ENCODE measurements around the gene PALB2. TPM values are rescaled to one million over a fixed set of nuclear protein-coding genes. Genes with fewer than 3 reads are reported as not detected.
A peak's percentile ranks its signal among the peaks of the same experiment; 100 is the strongest.

PALB2 gene
- total and polyA plus RNA-seq, 10 of the 15 experiments (the other 5 are each of a cell fraction or from before 2014, with no cell fraction given) = 9.2 to 24.6 (median 17.6) TPM

GRCh38 chr16:23556881-23557778 is 84.0 kb downstream of the PALB2 start, which contains the start of the genes EARS2 and UBFD1 (continued):
- no peak; the same call in 1 of the 2 replicates for TF ChIP-seq IRF3 (IDR thresholded peaks at IDR 0.05)
- TF ChIP-seq CUX1 (IDR thresholded peaks at IDR 0.05; ENCODE audit: insufficient replicate concordance, low read depth, low read length) = peak; percentile 78
- TF ChIP-seq BCL3 (IDR thresholded peaks at IDR 0.05; ENCODE audit: borderline replicate concordance, insufficient read depth, low read depth, low read length, poor library complexity, severe bottlenecking) = peak; percentile 42
- no peak for TF ChIP-seq JUNB (IDR thresholded peaks at IDR 0.05)
- peak; percentile 44; the same call in 1 of the 2 replicates for TF ChIP-seq MEF2A (IDR thresholded peaks at IDR 0.05; ENCODE audit: insufficient read depth, low read depth, low read length)
- TF ChIP-seq SPI1 (IDR thresholded peaks at IDR 0.05; ENCODE audit: borderline replicate concordance, insufficient read depth, low read depth, low read length) = no peak
- no peak for TF ChIP-seq SREBF2 (IDR thresholded peaks at IDR 0.05; ENCODE audit: low read length)
- TF ChIP-seq, protein P1, sequence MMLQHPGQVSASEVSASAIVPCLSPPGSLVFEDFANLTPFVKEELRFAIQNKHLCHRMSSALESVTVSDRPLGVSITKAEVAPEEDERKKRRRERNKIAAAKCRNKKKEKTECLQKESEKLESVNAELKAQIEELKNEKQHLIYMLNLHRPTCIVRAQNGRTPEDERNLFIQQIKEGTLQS (IDR thresholded peaks at IDR 0.05; ENCODE audit: borderline replicate concordance, extremely low read depth, low read depth, low read length) = 0 out of 2 replicates have a peak, but pooled peaks have one; percentile 45
- TF ChIP-seq IRF4 (IDR thresholded peaks at IDR 0.05; ENCODE audit: low read depth, low read length) = no peak
- TF ChIP-seq YY1 (IDR thresholded peaks at IDR 0.05; ENCODE audit: low read depth, low read length) = peak; percentile 93
- TF ChIP-seq SUPT20H (IDR thresholded peaks at IDR 0.05; ENCODE audit: borderline replicate concordance, control insufficient read depth, low read depth, low read length) = no peak
- TF ChIP-seq, protein P2, sequence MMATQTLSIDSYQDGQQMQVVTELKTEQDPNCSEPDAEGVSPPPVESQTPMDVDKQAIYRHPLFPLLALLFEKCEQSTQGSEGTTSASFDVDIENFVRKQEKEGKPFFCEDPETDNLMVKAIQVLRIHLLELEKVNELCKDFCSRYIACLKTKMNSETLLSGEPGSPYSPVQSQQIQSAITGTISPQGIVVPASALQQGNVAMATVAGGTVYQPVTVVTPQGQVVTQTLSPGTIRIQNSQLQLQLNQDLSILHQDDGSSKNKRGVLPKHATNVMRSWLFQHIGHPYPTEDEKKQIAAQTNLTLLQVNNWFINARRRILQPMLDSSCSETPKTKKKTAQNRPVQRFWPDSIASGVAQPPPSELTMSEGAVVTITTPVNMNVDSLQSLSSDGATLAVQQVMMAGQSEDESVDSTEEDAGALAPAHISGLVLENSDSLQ (IDR thresholded peaks at IDR 0.05) = peak; percentile 97
- TF ChIP-seq BRCA1 (IDR thresholded peaks at IDR 0.05; ENCODE audit: low read depth, low read length) = no peak
- 0 out of 2 replicates have a peak, but pooled peaks have one; percentile 13 for TF ChIP-seq ESRRA (IDR thresholded peaks at IDR 0.05; ENCODE audit: low read length)
- no peak for TF ChIP-seq YBX1 (IDR thresholded peaks at IDR 0.05)
- peak; percentile 86 for TF ChIP-seq GABPA (IDR thresholded peaks at IDR 0.05; ENCODE audit: low read depth)
- peak; percentile 99 for TF ChIP-seq MXI1 (IDR thresholded peaks at IDR 0.05; ENCODE audit: low read depth, low read length)
